ENCODE data around the gene NR3C2. TPM values are rescaled to one million over a fixed set of nuclear protein-coding genes. Genes with fewer than 3 reads are reported as not detected.

The NR3C2 gene
- total RNA-seq, 1 donor from 2014 or later: 2.5 TPM

DNA sequence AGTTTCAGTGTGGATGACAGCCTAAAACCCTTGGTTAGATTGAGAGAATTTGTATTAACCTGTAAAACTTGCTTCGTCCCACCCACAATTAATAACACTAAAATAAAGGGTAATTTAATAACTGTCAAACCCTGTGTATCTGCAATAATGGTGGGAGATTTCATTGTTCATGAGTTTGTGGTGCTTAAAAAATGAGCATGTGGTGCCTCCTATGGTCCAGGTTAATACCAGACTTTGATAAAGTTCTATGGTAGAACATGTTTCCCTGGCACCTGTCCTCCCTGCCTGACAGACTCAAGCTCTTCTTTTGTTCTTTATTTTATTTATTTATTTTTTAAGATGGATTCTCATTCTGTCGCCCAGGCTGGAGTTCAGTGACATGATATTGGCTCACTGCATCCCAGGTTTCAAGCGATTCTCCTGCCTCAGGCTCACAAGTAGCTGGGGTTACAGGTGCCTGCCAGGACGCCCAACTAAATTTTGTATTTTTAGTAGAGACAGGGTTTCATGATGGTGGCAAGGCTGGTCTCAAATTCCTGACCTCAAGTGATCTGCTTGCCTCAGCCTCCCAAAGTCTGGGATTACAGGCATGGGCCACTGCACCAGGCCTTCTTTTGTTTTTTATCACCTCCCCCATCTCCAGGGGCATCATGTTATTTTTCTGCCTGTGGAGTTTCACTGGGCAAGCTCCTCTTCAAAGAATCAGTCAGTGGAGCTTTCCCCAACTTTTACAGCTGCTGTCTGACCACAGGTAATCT lies 289.2 kb downstream of the NR3C2 start:
- H4K20me1 ChIP-seq (ENCODE audit: insufficient read depth, low read length): no peaks in the 10 kb centered on the region
- no peak overlapping the region for H3K4me3 ChIP-seq (ENCODE audit: insufficient read depth, low read depth, low read length)
- DNase-seq (ENCODE audit: low read depth): no peak
- peaks cover 2% of the 10 kb centered on the region for H3K9me3 Mint-ChIP-seq (ENCODE audit: unreplicated experiment)
- H2AFZ ChIP-seq (ENCODE audit: low read depth, low read length): no peak overlapping the region
- H3K79me2 ChIP-seq (ENCODE audit: insufficient read depth, low read length): no peaks in the 10 kb centered on the region
- H3K27me3 ChIP-seq (ENCODE audit: insufficient read depth, low read length): no peaks in the 10 kb centered on the region
- no peaks in the 10 kb centered on the region for H3K36me3 ChIP-seq (ENCODE audit: insufficient read depth, low read length)
- no peak overlapping the region for H3K27ac ChIP-seq (ENCODE audit: low read depth, low read length)
- H3K4me1 ChIP-seq (ENCODE audit: insufficient read depth, low read length): no peaks in the 10 kb centered on the region
- peaks cover 3% of the 10 kb centered on the region for H3K27me3 Mint-ChIP-seq (ENCODE audit: low read depth, unreplicated experiment)
- no peak overlapping the region for H3K27ac Mint-ChIP-seq (ENCODE audit: unreplicated experiment)
- no peak overlapping the region for H3K4me3 Mint-ChIP-seq (ENCODE audit: unreplicated experiment)
- TF ChIP-seq EZH2 (IDR thresholded peaks at IDR 0.05; ENCODE audit: insufficient read depth, low read length) (no peak), CTCF (IDR thresholded peaks at IDR 0.05; ENCODE audit: insufficient read depth, low read depth, low read length) (no peak)
- no peaks in the 10 kb centered on the region for H3K4me1 Mint-ChIP-seq (ENCODE audit: low read depth, unreplicated experiment)
- no peak for FAIRE-seq
- H3K36me3 Mint-ChIP-seq (ENCODE audit: low read depth, unreplicated experiment): no peaks in the 10 kb centered on the region
- H3K9me3 ChIP-seq (ENCODE audit: insufficient read depth, low read depth, low read length): no peaks in the 10 kb centered on the region
- H3K4me2 ChIP-seq (ENCODE audit: low read length): no peak overlapping the region
- H3K9ac ChIP-seq (ENCODE audit: low read length): no peak overlapping the region

DNA sequence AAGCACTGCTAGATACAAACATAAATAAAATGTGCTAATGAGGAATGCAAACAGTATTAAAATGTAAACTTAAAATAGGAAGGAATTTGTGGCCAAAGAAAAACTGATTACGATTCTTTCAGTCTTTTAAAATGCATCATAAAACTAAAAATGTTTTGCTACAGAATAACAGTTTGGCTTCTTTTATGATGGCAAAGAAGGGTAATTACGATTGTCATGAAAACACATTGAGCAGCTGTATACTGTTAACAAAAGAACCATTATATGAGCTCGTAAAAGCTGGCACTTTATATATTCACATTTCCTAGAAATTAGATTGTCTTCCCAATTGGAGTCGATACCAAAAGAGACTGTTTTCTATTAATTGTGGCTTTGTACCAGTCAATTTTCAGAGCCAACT lies 290.4 kb downstream of the NR3C2 start:
- Histone ChIP-seq H3K9ac (ENCODE audit: low read length) (no peak overlapping the region), H3K27me3 (ENCODE audit: insufficient read depth, low read length) (no peaks in the 10 kb centered on the region), H2AFZ (ENCODE audit: low read depth, low read length) (no peak overlapping the region), H3K36me3 (ENCODE audit: insufficient read depth, low read length) (no peaks in the 10 kb centered on the region), H3K4me1 (ENCODE audit: insufficient read depth, low read length) (no peaks in the 10 kb centered on the region), H3K9me3 (ENCODE audit: insufficient read depth, low read depth, low read length) (no peaks in the 10 kb centered on the region), H3K4me3 (ENCODE audit: insufficient read depth, low read depth, low read length) (no peak overlapping the region), H3K27ac (ENCODE audit: low read depth, low read length) (no peak overlapping the region), H3K4me2 (ENCODE audit: low read length) (no peak overlapping the region), H3K79me2 (ENCODE audit: insufficient read depth, low read length) (no peaks in the 10 kb centered on the region), H4K20me1 (ENCODE audit: insufficient read depth, low read length) (no peaks in the 10 kb centered on the region)
- Mint-ChIP-seq H3K36me3 (ENCODE audit: low read depth, unreplicated experiment) (no peaks in the 10 kb centered on the region), H3K4me3 (ENCODE audit: unreplicated experiment) (no peak overlapping the region), H3K27me3 (ENCODE audit: low read depth, unreplicated experiment) (peaks cover 4% of the 10 kb centered on the region), H3K4me1 (ENCODE audit: low read depth, unreplicated experiment) (no peaks in the 10 kb centered on the region), H3K27ac (ENCODE audit: unreplicated experiment) (no peak overlapping the region), H3K9me3 (ENCODE audit: unreplicated experiment) (peaks cover 2% of the 10 kb centered on the region)
- DNase-seq (ENCODE audit: low read depth): no peak
- no peak for FAIRE-seq
- TF ChIP-seq CTCF (IDR thresholded peaks at IDR 0.05; ENCODE audit: insufficient read depth, low read depth, low read length) (no peak), EZH2 (IDR thresholded peaks at IDR 0.05; ENCODE audit: insufficient read depth, low read length) (no peak)

DNA sequence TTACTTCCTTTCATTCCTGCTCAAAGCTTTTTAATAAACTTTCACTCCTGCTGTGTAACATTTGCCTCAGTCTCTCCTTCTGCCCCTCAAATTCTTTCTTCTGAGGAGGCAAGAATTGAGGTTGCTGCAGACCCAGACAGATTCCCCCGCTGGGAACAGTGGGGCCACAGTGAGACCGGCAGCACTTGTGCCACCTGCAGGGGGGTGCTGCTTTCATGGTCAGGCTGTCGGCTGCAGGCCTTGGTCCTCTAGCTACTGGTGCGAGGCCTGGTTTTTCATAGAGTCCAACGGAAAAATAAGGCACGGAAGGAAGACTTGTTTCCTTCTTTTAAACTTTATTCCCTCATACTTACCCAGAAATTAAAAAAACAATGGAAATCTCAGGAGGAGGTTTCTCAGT lies 296.7 kb downstream of the NR3C2 start:
- DNase-seq (ENCODE audit: low read depth): no peak
- H3K36me3 ChIP-seq (ENCODE audit: insufficient read depth, low read length): no peaks in the 10 kb centered on the region
- no peaks in the 10 kb centered on the region for H3K79me2 ChIP-seq (ENCODE audit: insufficient read depth, low read length)
- no peak overlapping the region for H3K9ac ChIP-seq (ENCODE audit: low read length)
- Mint-ChIP-seq H3K27me3 (ENCODE audit: low read depth, unreplicated experiment) (peaks cover 4% of the 10 kb centered on the region), H3K27ac (ENCODE audit: unreplicated experiment) (no peak overlapping the region), H3K4me1 (ENCODE audit: low read depth, unreplicated experiment) (no peaks in the 10 kb centered on the region), H3K9me3 (ENCODE audit: unreplicated experiment) (peaks cover 2% of the 10 kb centered on the region), H3K36me3 (ENCODE audit: low read depth, unreplicated experiment) (peaks cover 1% of the 10 kb centered on the region), H3K4me3 (ENCODE audit: unreplicated experiment) (no peak overlapping the region)
- no peak overlapping the region for H3K4me3 ChIP-seq (ENCODE audit: insufficient read depth, low read depth, low read length)
- H3K9me3 ChIP-seq (ENCODE audit: insufficient read depth, low read depth, low read length): no peaks in the 10 kb centered on the region
- no peak overlapping the region for H2AFZ ChIP-seq (ENCODE audit: low read depth, low read length)
- TF ChIP-seq EZH2 (IDR thresholded peaks at IDR 0.05; ENCODE audit: insufficient read depth, low read length) (no peak), CTCF (IDR thresholded peaks at IDR 0.05; ENCODE audit: insufficient read depth, low read depth, low read length) (no peak)
- H4K20me1 ChIP-seq (ENCODE audit: insufficient read depth, low read length): no peaks in the 10 kb centered on the region
- no peak overlapping the region for H3K4me2 ChIP-seq (ENCODE audit: low read length)
- no peaks in the 10 kb centered on the region for H3K4me1 ChIP-seq (ENCODE audit: insufficient read depth, low read length)
- no peaks in the 10 kb centered on the region for H3K27me3 ChIP-seq (ENCODE audit: insufficient read depth, low read length)
- H3K27ac ChIP-seq (ENCODE audit: low read depth, low read length): no peak overlapping the region
- no peak for FAIRE-seq
